GM23338 (cell line): ENCODE measurements around the gene NEFH.

Source experiments
- CREB1 ChIP-seq: fragments of 250-450 bp; sonication (Bioruptor Pico); IDR thresholded peaks from 2 replicates; pipeline ENCODE4 v1.5.0; 2020; ENCODE audit warnings: low read depth, mild to moderate bottlenecking, moderate library complexity
- CTCF ChIP-seq, 2 experiments: fragments of 200-600 bp in 1 of 2; sonication (generic) in 1 of 2; conservative IDR thresholded peaks; 2 replicates each; pipeline versions ENCODE4 v1.5.1 to v1.6.1; 2016 to 2017; ENCODE audit warnings: antibody characterized with exemption in 2 of 2, low read depth in 2 of 2, mild to moderate bottlenecking in 2 of 2, moderate library complexity in 1 of 2
- ETS1 ChIP-seq: IDR thresholded peaks from 2 replicates; pipeline ENCODE4 v1.6.1; 2016; ENCODE audit warnings: antibody characterized with exemption
- EZH2 ChIP-seq: fragments of 200-600 bp; sonication (generic); IDR thresholded peaks from one replicate; pipeline ENCODE4 v1.8.0; 2017; ENCODE audit warnings: antibody characterized with exemption, mild to moderate bottlenecking, low read depth; ENCODE audit not compliant: unreplicated experiment
- EZH2phosphoT487 ChIP-seq: fragments of 200-600 bp; sonication (generic); IDR thresholded peaks from one replicate; pipeline ENCODE4 v1.8.1; 2018; ENCODE audit warnings: antibody characterized with exemption; ENCODE audit not compliant: unreplicated experiment
- JUNB ChIP-seq: IDR thresholded peaks from one replicate; pipeline ENCODE4 v1.6.1; 2016; ENCODE audit warnings: antibody characterized with exemption; ENCODE audit not compliant: unreplicated experiment
- NANOG ChIP-seq: IDR thresholded peaks from 2 replicates; pipeline ENCODE4 v1.6.1; 2016; ENCODE audit warnings: antibody characterized with exemption, borderline replicate concordance
- POLR2AphosphoS5 ChIP-seq: IDR thresholded peaks from 2 replicates; pipeline ENCODE4 v1.6.1; 2016; ENCODE audit warnings: antibody characterized with exemption, low read depth
- REST ChIP-seq: IDR thresholded peaks from one replicate; pipeline ENCODE4 v1.6.1; 2018; ENCODE audit warnings: antibody characterized with exemption; ENCODE audit not compliant: unreplicated experiment
- STAT1 ChIP-seq: IDR thresholded peaks from one replicate; pipeline ENCODE4 v1.6.1; 2016; ENCODE audit warnings: antibody characterized with exemption; ENCODE audit not compliant: unreplicated experiment
- ZNF114 ChIP-seq: fragments of 250-450 bp; sonication (Bioruptor Pico); IDR thresholded peaks from 2 replicates; pipeline ENCODE4 v1.5.0; 2020; ENCODE audit warnings: mild to moderate bottlenecking, moderate library complexity
- ZNF331 ChIP-seq: fragments of 250-450 bp; sonication (Bioruptor Pico); IDR thresholded peaks from 2 replicates; pipeline ENCODE4 v1.5.0; 2020; ENCODE audit warnings: low read depth, mild to moderate bottlenecking, moderate library complexity
- ZNF462 ChIP-seq: fragments of 250-450 bp; sonication (Bioruptor Pico); IDR thresholded peaks from 2 replicates; pipeline ENCODE4 v1.5.0; 2020; ENCODE audit warnings: mild to moderate bottlenecking, moderate library complexity

GRCh38 chr22:29478326-29479276 is 1.4 kb upstream of the NEFH start:
- TF ChIP-seq REST, result peak; percentile 88
- no peak for TF ChIP-seq CTCF (conservative IDR thresholded peaks at IDR 0.05; ENCODE audit: low read depth in 2 of 2)
- TF ChIP-seq POLR2AphosphoS5, result no peak
- TF ChIP-seq EZH2, result no peak
- no peak for TF ChIP-seq CREB1 (CRISPR knock-in tag)
- TF ChIP-seq EZH2phosphoT487, result no peak
- TF ChIP-seq JUNB, result no peak
- no peak for TF ChIP-seq ZNF462 (CRISPR knock-in tag)
- TF ChIP-seq NANOG, result no peak
- no peak for TF ChIP-seq ETS1
- no peak for TF ChIP-seq STAT1
- TF ChIP-seq ZNF114 (CRISPR knock-in tag), result no peak
- no peak for TF ChIP-seq ZNF331
